Measurements from ENCODE around the gene SPECC1.
"Not testable (repeated sequence)": the region's sequence is repeated elsewhere in the genome, so short reads cannot be mapped to it uniquely, and the experiment has no call there.

SPECC1 gene

DNA sequence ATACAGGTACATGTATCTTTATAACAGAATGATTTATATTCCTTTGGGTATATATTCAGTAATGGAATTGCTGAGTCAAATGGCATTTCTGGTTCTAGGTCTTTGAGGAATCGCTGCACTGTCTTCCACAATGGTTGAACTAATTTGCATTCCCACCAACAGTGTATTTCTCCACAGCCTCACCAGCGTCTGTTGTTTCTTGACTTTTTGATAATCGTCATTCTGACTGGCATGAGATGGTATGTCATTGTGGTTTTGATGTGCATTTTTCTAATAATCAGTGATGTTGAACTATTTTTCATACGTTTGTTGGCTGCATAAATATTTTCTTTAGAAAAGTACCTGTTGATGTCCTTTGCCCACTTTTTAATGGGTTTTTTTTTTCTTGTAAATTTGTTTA lies 156.4 kb downstream of the SPECC1 start:
- DNase-seq = not testable (repeated sequence)

GRCh38 chr17:20170085-20170484 lies 160.9 kb downstream of the SPECC1 start:
- no peak for DNase-seq

GRCh38 chr17:20171741-20172365 lies 162.7 kb downstream of the SPECC1 start:
- no peak for DNase-seq

DNA sequence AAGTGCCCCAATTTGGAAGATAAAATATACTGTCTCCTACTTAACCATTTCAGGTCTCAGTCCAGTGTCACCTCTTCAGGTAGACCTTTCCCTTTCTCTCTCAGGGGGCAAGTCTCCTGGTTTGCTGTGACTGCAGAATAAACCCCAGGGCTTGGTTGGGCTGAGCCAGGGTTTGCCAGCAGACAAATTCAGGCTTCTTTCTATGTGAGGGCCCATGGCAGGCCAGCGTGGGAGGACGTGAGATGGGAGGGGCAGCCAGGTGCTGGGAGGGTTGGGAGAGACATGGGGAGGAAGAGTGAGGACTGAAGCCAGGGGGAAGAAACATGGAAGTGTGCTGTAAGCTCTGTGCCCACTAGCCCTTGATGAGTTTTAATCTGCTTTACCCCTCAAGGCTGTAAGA lies 163.2 kb downstream of the SPECC1 start:
- DNase-seq = no peak

DNA sequence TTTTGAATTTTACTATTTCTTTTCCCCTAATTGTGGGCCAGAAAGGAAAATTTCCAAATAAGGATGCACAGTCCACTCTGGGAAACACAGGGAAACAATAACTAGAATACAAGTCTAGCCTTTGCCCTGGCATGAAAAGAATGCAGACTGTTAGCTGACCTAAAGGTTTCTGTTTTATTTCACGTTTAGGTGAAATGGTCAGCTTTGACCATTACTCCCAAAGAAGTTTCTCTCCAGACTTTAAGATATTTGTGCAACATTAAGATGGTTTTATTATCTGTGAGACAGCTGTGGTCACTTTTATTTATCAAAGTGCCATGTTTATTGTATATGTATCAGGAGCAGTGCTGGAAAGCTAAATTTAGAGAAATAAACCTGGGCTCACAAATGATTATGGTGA lies 163.9 kb downstream of the SPECC1 start:
- no peak for DNase-seq

DNA sequence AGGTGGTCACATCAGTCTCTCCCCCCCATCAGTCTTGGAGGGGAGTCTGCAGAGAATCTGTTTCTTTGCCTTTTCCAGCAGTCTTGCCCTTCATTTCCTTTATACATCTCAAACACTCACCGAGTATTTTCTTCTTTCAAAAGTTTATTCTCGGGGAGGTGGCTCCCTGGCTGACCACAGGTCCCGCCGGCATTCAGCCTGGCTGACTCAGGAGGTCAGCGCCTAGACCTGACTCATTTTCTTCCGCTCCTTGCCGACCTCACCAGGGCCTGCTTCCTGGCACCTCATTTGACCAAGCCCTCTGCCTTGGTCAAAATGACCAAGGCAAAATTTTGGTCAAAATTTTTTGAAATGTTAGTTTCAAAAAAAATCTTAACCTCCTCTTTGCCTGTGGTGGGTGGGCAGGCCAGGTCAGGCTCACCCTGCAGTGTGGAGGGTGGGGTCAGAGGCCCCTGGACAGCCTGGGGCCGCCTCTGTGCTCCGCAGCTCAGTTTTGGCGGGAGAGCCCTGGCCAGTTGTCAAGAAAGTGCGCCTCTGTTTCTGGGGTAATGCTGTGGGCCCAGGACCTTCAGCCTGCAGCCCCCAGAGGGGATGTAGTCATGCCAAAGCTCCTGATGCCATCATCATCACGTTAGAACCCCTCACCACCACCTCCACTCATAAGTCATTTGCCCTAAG lies 165.6 kb downstream of the SPECC1 start:
- DNase-seq = no peak

DNA sequence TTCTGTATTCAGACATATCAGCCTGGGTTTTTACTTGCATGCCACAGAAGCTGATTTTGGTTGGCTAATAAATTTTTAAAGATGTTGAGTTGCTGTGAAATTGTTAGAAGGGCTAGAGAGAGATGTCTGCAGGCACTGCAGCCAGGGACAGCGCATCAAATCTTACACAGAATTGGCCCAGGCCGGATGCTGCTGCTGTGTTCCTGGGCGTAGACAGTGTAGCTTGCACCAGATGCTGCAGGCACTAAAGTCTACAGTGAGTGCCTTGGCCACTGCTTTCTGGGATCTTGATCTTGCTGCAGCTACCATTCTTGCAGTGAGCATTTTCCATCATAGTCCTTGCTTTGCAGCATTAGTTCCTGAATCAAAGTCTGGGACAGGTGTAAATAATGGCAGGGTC lies 169.9 kb downstream of the SPECC1 start:
- peak in 13 of 56 donors; percentile 14 to 53 (median 32) for DNase-seq

DNA sequence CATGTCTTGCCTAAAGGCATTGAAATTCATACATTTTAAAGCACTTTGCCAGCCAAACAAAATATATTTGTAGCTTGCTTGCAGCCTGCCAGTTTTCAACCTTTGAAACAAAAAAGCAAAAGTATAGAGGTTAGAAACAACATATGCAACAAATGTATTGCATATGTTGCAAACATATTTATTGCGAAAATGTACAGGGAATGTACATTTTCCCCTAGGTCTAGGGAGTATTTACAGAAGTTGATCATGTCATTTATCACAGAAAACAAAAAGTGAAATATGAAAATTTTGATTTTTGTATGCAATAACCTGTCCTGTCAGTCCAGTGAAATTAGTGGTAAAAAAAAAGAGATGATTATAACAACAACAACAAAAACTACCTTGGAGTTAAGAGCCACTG lies 171.5 kb downstream of the SPECC1 start:
- no peak for DNase-seq

DNA sequence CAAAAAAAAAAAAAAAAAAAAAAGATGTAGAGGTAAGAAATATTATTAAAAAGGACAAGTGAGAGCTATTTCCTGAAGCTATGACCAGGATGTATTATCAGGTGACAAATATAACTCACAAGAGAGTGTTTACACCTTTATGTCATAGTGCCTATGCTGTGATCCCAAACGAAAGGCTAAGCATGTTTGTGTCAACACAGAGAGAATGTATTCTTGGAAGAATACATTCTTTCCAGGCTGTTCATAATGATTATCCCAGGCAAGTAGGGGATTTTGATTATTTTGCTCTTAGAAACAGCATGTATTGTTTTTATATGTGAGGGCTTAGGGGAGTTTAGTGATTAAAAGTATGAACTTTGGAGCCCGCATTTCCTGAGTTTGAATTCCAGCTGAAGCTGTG lies 175.0 kb downstream of the SPECC1 start:
- DNase-seq = no peak

- DNase-seq = no peak
Observed at GRCh38 chr17:20184977-20185619, 175.9 kb downstream of the SPECC1 start.

GRCh38 chr17:20187049-20187448 lies 177.9 kb downstream of the SPECC1 start:
- no peak for DNase-seq

DNA sequence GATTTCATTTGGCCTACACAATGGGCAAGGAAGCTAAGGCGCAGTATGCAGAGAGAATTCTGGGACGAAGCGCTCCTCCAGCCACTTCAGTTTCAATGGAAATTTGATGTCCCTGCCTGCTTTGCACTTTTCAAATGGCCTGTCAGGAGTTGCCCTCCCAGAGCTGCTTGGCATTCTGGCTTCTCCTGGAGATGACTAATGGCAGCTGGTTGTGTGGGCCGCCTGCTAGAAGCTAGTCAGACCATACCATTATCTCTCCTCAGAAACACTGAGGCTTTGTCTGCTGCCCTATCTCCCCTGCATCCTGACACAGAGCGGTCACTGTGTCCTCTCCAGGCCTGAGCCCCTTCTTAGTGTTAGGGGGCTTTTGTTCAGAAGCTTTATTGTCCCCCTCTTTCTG lies 180.1 kb downstream of the SPECC1 start:
- DNase-seq = peak in 53 of 56 donors; percentile 18 to 96 (median 83)

DNA sequence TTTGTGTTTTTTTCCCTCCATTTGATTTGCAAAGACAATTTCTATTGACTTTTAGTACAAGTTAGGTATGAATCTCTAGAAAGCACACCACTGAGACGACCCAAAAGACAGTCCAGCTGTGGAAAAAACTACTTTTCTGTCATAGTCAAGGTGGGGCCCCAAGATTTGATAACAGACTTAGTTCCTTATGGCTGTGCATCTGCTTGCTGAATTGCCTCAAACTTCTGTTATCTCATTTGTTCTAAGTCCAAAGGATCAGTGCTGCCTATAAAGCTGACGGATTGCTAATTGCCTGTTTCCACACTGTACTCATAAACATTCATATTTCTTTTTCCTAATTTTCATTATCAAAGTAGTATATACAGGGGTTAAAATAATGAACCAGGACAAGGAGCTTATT lies 180.8 kb downstream of the SPECC1 start:
- DNase-seq = peak in 1 of 56 donors; percentile 33

GRCh38 chr17:20190605-20191004 lies 181.4 kb downstream of the SPECC1 start:
- no peak for DNase-seq

GRCh38 chr17:20191056-20191455 lies 181.9 kb downstream of the SPECC1 start:
- DNase-seq = no peak

- DNase-seq = not testable (repeated sequence)
Observed at GRCh38 chr17:20196286-20196685, 187.1 kb downstream of the SPECC1 start.

- DNase-seq = no peak
Observed at GRCh38 chr17:20197272-20197926, 188.2 kb downstream of the SPECC1 start.

GRCh38 chr17:20200016-20200795 lies 191.0 kb downstream of the SPECC1 start:
- no peak for DNase-seq

DNA sequence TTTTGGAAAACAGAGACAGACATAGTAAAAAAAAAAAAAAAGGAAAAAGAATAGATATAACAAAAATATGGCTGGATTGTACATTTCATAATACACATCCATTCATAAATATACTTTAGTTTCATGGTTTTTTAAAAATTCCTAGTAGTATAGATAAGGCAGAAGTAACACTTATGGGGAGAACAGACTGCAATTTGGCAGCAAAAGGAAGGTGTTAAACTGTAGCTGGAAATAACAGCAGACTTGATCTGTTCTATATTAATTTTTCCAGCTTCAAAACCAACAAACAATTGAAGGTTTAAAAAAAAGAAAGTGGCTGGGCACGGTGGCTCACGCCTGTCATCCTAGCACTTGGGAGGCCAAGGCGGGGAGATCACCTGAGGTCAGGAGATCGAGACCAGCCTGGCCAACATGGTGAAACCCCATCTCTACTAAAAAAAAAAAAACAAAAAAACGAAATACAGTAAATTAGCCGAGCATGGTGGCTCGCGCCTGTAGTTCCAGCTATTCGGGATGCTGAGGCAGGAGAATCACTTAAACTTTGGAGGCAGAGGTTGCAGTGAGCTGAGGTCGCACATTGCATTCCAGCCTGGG lies 191.8 kb downstream of the SPECC1 start:
- no peak for DNase-seq

- no peak for DNase-seq
Observed at GRCh38 chr17:20202141-20202621, 193.0 kb downstream of the SPECC1 start.

DNA sequence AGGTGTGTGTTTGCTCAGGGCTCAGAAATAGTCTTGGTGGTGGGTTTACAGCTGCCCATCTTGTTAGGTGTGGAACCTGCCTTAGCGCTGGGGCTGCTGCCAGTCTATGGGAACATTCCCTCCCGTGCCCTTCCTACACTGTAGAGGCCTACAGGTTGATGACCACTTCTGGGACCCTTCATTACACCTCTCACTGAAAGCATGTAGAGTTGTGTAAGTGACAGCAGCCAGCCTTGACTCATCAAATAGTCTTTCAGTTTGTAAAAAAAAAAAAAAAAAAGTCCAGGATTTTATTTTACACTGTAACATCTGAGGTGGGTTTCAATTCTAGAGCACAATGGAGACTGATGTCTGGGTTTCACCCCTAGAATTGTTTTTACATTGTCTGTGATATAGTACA lies 193.9 kb downstream of the SPECC1 start:
- DNase-seq = no peak
